ENCODE measurements around the gene NHS.

Gene NHS

DNA sequence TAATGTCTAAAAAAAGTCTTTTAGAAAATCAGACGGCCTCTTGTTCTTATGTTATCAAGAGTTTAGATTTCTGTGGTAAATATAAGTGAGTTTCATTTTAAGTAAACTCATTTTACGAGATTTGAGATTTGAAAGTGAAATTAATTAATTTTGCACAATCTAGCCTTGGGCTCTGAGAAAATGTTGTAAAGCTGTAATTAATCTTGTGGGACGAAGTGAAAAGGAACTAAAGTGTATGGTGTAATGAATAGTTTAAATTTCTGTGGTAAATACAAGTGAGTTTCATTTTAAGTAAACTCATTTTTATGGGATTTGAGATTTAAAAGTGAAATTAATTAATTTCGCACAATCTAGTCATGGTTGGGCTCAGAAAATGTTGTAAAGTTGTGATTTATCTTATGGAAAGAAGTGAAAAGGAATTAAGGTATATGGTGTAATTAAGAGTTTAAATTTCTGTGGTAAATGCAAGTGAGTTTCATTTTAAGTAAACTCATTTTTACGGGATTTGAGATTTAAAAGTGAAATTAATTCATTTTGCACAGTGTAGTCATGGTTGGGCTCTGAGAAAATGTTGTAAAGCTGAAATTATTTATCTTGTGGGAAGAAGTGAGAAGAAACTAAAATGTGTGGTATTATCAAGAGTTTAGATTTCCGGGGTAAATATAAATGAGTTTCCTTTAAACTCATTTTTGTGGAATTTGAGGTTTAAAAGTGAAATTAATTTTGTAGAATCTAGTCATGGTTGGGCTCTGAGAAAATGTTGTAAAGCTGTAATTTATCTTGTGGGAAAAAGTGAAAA is 363.9 kb downstream of the NHS start:
- DNase-seq = no peak

DNA sequence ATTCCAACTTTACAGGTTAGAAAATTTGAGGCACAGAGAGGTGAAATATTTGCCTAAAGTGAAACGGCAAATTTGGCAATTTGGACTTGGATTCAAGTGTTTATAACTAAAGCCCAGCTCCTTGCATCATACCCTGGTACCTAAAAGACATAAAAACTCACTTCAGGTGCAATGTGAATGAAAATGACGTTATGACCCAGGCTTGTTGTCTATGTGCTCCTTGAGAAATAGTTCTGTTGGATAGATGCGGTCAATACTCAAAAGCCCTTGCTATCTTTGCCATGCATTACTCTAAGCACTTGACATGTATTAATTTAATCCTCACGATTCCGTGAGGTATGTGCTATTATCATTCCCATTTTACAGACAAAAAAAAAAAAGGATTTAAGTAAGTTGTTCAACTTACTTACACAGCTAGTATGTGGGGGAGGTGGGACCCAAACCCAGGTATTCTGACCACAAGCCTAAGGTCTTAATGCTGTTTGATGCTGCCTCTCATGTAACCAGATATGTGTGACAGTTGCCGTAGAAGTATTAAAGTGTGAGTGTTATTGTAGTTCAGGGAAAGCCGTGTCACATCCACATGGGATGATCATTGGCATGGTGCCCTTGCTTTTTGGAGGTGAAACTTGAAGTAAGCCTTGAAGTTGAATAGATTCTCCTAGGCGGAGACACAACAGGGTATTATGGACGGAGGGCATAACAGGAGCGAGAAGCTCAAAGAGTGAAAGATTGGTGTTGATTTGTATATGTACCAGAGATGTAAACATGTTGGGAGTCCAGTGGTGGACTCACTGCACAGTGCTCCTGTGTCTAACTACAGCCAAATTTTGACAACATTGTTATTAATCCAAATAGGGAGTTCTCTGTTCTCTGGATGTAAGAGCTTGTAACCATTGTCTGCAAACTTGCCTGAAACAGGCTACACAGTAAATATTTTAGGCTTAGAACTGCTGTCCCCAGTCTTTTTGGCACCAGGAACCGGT is 365.4 kb downstream of the NHS start:
- no peak for DNase-seq

DNA sequence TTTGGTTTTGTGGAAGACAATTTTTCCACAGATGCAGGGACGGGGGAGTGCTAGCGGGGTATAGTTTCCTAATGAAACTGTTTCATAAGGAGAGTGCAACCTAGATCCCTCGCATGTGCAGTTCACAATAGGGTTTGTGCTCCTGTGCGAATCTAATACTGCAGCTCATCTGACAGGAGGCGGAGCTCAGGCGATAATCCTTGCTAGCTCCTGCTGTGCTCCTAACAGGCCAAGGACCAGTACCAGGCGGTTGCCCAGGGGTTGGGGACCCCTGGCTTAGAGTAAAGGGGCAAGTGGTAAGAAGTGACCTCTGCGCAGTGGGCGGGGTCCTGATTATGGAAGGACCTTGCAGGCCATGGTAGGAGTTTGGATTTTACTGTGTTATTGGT is 366.1 kb downstream of the NHS start:
- no peak for DNase-seq

DNA sequence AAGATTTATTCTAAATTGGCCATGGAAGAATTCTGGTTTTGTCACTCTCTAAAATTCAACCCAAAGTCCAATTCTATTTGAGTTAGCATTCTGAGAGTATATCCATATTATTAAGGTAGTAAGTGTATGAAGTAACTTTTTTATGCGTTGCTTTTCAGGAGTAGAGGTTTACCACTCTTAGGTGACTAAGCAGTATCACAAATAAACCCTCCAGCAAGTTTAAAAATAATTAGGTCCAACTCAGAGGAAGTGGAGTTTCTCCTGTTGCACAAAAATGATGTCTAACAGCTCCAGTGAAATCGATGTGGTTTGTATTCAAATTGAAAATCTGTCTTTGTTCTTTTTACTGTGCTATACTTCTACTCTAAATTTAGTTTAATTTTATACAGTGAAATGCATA is 368.9 kb downstream of the NHS start:
- no peak for DNase-seq

DNA sequence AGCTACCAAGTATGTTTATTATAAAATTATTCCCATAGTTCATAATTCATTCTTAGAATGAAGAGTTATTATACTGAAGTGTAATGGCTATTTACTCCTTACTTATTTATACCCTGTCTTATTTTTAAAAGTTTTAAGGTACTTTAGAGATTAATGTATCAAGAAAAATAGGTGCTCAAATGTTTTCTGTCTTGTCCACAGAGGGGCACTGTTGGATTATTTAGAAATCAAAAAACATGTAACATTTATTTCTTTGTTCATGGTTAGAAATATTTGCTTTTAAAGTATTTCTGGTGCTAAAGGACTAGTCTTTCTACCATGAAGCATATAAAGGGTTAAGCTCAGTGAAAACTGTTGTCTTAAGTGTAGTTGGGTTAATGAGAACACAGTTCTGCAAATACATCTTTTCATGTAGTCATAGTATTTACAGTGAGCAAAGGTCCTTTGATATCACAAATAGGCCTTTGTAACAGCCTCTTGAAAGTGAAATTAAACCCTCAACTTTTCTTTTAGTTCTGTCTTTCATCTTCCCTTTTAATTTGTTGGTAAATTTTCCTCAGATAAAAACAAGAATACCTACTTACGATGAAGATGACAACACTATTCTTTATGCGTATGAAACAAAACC is 370.0 kb downstream of the NHS start:
- no peak for DNase-seq

DNA sequence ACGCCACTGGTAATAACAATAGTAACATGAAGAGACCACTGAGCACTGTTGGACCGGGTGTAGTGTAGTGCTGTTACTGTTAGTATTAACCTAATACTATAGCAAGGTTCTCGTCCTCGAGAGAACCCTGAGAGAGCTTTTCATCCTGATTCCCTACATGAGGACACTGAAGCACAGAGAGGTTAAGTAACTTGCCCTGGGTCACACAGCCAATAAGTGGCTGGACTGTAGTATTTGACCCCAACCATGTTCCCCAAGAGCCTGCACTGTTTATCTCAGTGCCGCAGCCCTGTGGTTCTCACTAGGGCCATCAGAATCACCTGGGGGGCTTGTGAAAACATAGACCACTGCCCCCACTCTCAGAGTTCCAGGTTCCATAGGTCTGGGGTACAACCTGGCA is 372.7 kb downstream of the NHS start:
- DNase-seq = no peak

DNA sequence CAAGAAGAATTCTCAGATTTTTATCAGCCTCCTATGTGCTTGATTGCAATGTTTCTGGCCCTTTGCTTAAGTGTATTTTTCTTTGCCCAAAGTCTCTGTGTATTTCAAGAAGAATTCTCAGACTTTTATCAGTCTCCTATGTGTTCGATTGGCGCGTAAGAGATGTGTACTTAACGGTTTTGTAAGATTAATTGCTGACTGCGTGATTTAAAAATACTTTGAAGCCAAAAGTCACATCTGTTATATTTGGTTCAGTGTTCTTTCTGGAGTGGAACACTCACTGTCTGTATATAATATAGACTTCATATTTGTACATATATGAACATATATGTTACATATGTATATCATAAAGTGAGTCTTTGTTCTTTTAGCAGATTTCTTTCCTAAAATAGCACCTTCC is 373.7 kb downstream of the NHS start:
- DNase-seq = no peak

- DNase-seq = no peak
Observed at GRCh38 chrX:17750436-17750835, 375.4 kb downstream of the NHS start.

DNA sequence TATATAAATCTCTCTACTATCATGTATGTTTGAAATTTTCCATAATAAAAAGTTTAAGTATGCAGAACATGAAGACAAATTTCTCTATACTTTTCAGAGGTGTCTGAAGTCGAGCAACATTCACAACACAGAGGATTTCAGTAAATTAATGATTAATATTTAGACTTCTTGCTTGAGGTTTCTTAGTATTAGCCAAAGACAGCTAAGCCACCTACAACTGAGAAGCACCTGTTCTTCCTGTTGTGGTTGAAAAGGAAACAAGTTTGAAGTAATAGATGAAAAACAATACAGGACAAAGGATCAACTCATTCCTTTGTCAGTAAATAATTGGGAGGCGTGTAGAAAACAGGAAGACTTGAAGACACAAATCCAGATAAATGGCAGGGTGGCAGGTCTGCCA is 383.4 kb downstream of the NHS start:
- no peak for DNase-seq

DNA sequence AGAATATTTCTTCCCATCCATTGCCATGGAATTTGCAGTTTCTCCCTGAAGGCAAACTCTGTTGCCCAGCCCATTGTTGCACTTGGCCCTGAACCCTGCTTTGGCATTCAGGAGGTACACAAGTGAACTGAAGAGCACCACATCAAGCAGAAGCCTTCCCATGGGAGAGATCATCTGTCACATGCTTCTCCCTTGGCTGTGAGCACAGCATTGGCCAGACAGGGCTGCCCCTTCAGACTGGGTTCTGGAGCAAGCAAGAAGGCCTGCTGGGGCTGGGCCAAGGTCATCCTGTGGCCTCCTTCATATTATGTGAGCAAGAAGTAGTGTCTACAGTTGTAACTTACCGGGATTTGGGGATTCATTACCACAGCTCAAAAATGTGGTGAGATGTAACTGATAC is 385.0 kb downstream of the NHS start:
- no peak for DNase-seq

- DNase-seq = no peak
Observed at GRCh38 chrX:17767734-17768133, 392.7 kb downstream of the NHS start.

GRCh38 chrX:17768997-17769396 is 394.0 kb downstream of the NHS start:
- DNase-seq = no peak

- DNase-seq = no peak
Observed at GRCh38 chrX:17769701-17770269, 394.8 kb downstream of the NHS start.

- DNase-seq = no peak
Observed at GRCh38 chrX:17773221-17773876, 398.3 kb downstream of the NHS start.

DNA sequence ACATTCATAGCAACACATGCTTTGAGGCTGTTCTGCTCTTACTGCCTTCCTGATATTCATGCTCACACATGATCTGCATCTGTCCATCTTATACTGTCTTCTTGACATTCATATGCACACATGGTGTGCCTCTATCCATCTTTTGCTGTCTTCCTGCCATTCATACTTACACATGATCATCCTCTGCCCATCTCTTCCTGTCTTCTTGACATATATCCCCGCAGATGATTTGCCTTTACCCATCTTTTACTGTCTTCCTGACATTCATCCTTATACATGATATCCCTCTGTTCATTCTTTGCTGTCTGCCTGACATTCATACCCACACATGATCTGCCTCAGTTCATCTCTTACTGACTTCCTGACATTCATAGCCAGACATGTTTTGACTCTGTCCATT is 399.1 kb downstream of the NHS start:
- no peak for DNase-seq

DNA sequence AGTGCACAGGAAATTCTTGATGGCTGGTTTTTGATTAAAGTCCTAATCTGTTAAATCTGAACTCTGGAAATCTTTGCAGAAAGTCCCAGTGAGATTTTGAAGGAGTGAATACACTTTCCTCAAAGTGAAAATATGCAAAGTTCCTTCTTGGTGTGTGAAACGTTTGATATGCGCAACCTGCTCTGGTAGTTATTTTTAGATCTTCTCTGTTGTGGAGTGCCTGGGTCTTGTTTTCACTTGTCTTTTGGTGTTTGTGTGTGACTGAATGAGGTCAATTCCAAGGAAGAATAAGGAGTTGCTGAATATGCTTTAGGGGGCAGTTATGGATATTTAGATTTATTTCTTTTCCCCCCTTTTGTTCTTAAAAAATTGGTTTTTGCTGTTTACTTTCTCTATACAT is 404.0 kb downstream of the NHS start:
- no peak for DNase-seq

GRCh38 chrX:17779434-17779833 is 404.4 kb downstream of the NHS start:
- DNase-seq = no peak

All from inflammatory macrophage (primary cell).